Measurements from ENCODE around the gene SLC24A1. TPM values are rescaled to one million over a fixed set of nuclear protein-coding genes. Genes with fewer than 3 reads are reported as not detected.

Gene SLC24A1
- total and polyA plus RNA-seq, 2 of the 13 experiments (the other 11 are each of a cell fraction or from before 2014, with no cell fraction given) = 5.9 to 8.3 TPM

DNA sequence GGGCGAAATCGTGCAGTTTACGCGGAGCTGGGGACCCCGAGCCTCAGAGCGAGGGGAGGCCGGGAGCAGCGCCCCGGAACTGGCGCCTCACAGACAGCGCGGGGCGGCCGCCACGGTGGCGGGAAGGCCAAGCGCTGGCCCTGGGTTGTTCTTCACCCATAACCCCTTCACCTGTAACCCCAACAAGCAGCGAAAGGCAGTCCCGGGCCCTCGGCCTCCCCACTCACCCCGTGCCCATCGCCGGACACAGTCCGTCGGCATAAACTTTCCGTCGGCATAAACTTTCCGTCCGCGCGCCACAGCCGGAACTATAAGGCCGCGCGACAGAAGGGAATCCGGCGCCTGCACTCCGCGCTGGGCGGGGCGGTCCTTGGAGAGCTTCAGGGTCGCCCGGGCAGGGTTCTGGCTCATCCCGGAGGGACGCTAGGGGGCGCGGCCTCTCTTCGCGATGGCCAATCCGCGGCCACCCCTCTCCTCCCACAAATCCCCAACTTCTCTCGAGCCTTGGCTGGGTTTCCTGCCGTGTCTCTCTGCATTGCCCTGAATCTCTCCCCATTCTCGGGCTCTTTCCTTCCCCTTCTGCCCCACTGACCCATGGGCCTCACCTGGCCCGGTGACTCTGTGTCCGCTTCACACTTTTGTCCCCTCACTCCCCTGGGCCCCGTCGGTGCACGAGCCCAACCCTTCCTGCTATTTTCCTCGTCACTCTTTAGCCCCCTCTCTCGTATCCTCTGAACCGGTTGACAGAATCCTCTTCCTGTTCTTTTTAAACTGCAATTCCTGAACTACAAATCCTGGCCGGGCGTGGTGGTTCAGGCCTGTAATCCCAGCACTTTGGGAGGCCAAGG, 10.6 kb upstream of the SLC24A1 start, which contains the start of gene INTS14 (continued):
- TF ChIP-seq ZNF609 (CRISPR knock-in tag; IDR thresholded peaks at IDR 0.05; ENCODE audit: borderline replicate concordance) (0 out of 2 replicates have a peak, but pooled peaks have one; percentile 72), TIGD3 (CRISPR knock-in tag; IDR thresholded peaks at IDR 0.05; ENCODE audit: borderline replicate concordance) (no peak), ATF6 (CRISPR knock-in tag; conservative IDR thresholded peaks at IDR 0.05) (peak; percentile 68; the same call in 1 of the 2 replicates), AGO1 (IDR thresholded peaks at IDR 0.05; ENCODE audit: low read depth, low read length, poor library complexity, severe bottlenecking) (peak; percentile 63), PCBP1 (IDR thresholded peaks at IDR 0.05; ENCODE audit: borderline replicate concordance, low read depth, low read length) (peak; percentile 88), ZNF616 (CRISPR knock-in tag; IDR thresholded peaks at IDR 0.05; ENCODE audit: low read depth) (0 out of 2 replicates have a peak, but pooled peaks have one; percentile 53), ZNF496 (CRISPR knock-in tag; IDR thresholded peaks at IDR 0.05; ENCODE audit: insufficient replicate concordance) (no peak), PHF5A (CRISPR knock-in tag; IDR thresholded peaks at IDR 0.05; ENCODE audit: low read depth, unreplicated experiment) (peak; percentile 50), NFRKB (IDR thresholded peaks at IDR 0.05) (no peak), ZFX (CRISPR knock-in tag; IDR thresholded peaks at IDR 0.05; ENCODE audit: low read depth) (peak; percentile 98), ZBTB10 (CRISPR knock-in tag; IDR thresholded peaks at IDR 0.05; ENCODE audit: borderline replicate concordance) (peak; percentile 91), EEA1 (CRISPR knock-in tag; IDR thresholded peaks at IDR 0.05; ENCODE audit: borderline replicate concordance) (0 out of 2 replicates have a peak, but pooled peaks have one; percentile 51)
- TF ChIP-seq, protein P1, sequence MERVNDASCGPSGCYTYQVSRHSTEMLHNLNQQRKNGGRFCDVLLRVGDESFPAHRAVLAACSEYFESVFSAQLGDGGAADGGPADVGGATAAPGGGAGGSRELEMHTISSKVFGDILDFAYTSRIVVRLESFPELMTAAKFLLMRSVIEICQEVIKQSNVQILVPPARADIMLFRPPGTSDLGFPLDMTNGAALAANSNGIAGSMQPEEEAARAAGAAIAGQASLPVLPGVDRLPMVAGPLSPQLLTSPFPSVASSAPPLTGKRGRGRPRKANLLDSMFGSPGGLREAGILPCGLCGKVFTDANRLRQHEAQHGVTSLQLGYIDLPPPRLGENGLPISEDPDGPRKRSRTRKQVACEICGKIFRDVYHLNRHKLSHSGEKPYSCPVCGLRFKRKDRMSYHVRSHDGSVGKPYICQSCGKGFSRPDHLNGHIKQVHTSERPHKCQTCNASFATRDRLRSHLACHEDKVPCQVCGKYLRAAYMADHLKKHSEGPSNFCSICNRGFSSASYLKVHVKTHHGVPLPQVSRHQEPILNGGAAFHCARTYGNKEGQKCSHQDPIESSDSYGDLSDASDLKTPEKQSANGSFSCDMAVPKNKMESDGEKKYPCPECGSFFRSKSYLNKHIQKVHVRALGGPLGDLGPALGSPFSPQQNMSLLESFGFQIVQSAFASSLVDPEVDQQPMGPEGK (CRISPR knock-in tag; IDR thresholded peaks at IDR 0.05) = peak; percentile 74
